Ovary (tissue), 9 donors: ENCODE data around the gene FAS. TPM values are rescaled to one million over a fixed set of nuclear protein-coding genes. Genes with fewer than 3 reads are reported as not detected.

Experiments
- DNase-seq, 5 donors: peaks; one replicate each; pipeline ENCODE4 v3.0.0-alpha.2; 2019 to 2020
- H3K27ac ChIP-seq, 2 donors: fragments of 200-600 bp; one replicate each; pipeline versions ENCODE4 v1.5.1 to v1.8.0; 2019 to 2022
- H3K27me3 ChIP-seq: fragments of 200-600 bp; one replicate; pipeline ENCODE4 v1.8.0; 2022
- H3K36me3 ChIP-seq: fragments of 200-600 bp; sonication (generic); one replicate; pipeline ENCODE4 v1.5.1; 2019
- H3K4me1 ChIP-seq: one replicate; pipeline ENCODE4 v1.8.1; 2013; ENCODE audit warnings: mild to moderate bottlenecking, moderate library complexity; ENCODE audit not compliant: insufficient read depth
- H3K4me3 ChIP-seq: fragments of 200-600 bp; sonication (generic); one replicate; pipeline ENCODE4 v1.5.1; 2017
- H3K9me3 ChIP-seq, 2 donors: fragments of 200-600 bp in 1 of 2; sonication (generic) in 1 of 2; one replicate each; pipeline versions ENCODE4 v1.5.1 to v1.8.1; 2013 to 2019; ENCODE audit warnings: mild to moderate bottlenecking in 1 of 2, moderate library complexity in 1 of 2
- EP300 ChIP-seq: sonication (generic); formaldehyde crosslinking; IDR thresholded peaks from one replicate; pipeline ENCODE4 v1.6.1; 2017; ENCODE audit warnings: antibody characterized with exemption
- POLR2A ChIP-seq: fragments of 450-650 bp; IDR thresholded peaks from one replicate; pipeline ENCODE4 v1.6.1; 2017; ENCODE audit warnings: antibody characterized with exemption, mild to moderate bottlenecking, moderate library complexity
- WGBS, 3 donors: extraction: QIAGEN DNeasy Blood & Tissue Kit in 1 of 3; methylation state at CpG; one replicate each; pipeline versions ENCODE4 v1.1.5 to v1.1.7; 2013 to 2017; 5-methylcytosine and 5-hydroxymethylcytosine counted together
- intact Hi-C, 4 donors: fragments of 100-400 bp; cut with DNase I; formaldehyde crosslinking; loops; one replicate each; pipeline versions ENCODE4 v1.11.0 to v1.15.1; 2022 to 2023
- polyA plus RNA-seq, 2 donors: library from polyadenylated mRNA; stranded (reverse); fragments of 200-250 nt in 1 of 2; fragments of 350-450 nt in 1 of 2; fragmentation: Illumina TruSeq in 1 of 2; extraction: RNeasy Lipid Tissue Mini Kit (QIAGEN cat#74804) in 1 of 2; gene quantifications; one replicate each; pipeline ENCODE4 v1.2.3, GENCODE V29; 2013 to 2014
- total RNA-seq, 7 donors: library from RNA; depleted of rRNA in 2 of 7; stranded (reverse); fragments of >200 nt in 2 of 7; fragmentation: NEBNext Ultra II Directional in 3 of 7; extraction: Animal tissue kit (Norgen Biotek cat#: 25700) in 3 of 7; gene quantifications; one replicate each; pipeline versions ENCODE4 v1.1.0 to v1.2.4, GENCODE V29; 2016 to 2023
- TF ChIP-seq, protein P1 (sequence below), 3 donors: fragments of 450-650 bp in 2 of 3; fragments of 200-600 bp in 1 of 3; IDR thresholded peaks; one replicate each; pipeline versions ENCODE4 v1.5.1 to v1.8.0; 2016 to 2022; ENCODE audit warnings: antibody characterized with exemption in 3 of 3, mild to moderate bottlenecking in 1 of 3
- donor health status: DM: no; HTN: no; CAD: no; lungs with moderate emphysema.
- donor health status: DM: no; HTN: no; CAD: no.
- donor health status: Bipolar disorder and iron deficiency.
- donor health status: DM: yes; HTN: yes; CAD: no.
- donor health status: DM: no; HTN: no; CAD: no.
- donor health status: DM: yes; HTN: yes; CAD: no.

Gene FAS
- total and polyA plus RNA-seq, 9 donors, result 33.1 to 75.9 (median 43.5) TPM

DNA sequence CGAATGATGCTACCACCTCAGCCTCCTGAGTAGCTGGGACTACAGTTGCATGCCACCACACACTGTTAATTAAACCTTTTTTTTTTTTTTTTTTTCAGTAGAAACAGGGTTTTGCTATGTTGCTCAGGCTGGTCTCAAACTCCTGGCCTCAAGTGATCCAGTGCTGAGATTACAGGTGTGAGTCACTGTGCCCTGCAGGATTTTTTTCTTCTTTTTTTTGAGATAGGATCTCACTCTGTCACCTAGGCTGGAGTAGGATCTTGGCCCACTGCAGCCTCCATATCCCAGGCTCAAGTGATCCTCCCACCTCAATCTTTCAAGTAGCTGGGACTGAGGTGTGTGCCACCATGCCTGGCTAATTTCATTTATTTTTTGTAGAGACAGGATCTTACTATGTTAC lies 44.4 kb upstream of the FAS start:
- TF ChIP-seq EP300 (no peak), POLR2A (no peak)
- TF ChIP-seq, protein P1, sequence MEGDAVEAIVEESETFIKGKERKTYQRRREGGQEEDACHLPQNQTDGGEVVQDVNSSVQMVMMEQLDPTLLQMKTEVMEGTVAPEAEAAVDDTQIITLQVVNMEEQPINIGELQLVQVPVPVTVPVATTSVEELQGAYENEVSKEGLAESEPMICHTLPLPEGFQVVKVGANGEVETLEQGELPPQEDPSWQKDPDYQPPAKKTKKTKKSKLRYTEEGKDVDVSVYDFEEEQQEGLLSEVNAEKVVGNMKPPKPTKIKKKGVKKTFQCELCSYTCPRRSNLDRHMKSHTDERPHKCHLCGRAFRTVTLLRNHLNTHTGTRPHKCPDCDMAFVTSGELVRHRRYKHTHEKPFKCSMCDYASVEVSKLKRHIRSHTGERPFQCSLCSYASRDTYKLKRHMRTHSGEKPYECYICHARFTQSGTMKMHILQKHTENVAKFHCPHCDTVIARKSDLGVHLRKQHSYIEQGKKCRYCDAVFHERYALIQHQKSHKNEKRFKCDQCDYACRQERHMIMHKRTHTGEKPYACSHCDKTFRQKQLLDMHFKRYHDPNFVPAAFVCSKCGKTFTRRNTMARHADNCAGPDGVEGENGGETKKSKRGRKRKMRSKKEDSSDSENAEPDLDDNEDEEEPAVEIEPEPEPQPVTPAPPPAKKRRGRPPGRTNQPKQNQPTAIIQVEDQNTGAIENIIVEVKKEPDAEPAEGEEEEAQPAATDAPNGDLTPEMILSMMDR (IDR thresholded peaks at IDR 0.05), result no peak
- intact Hi-C loops, result no loop called here
- H3K4me3 ChIP-seq, result no peak overlapping the region
- no peak for DNase-seq
- H3K36me3 ChIP-seq, result no peaks in the 10 kb centered on the region
- no peak overlapping the region for H3K27ac ChIP-seq
- no peaks in the 10 kb centered on the region for H3K27me3 ChIP-seq
- 29 to 71% (median 56%) methylated on average over 1 of the region's 1 CpG for WGBS, 3 donors
- peaks cover 9% of the 10 kb centered on the region for H3K4me1 ChIP-seq
- no peaks in the 10 kb centered on the region for H3K9me3 ChIP-seq

DNA sequence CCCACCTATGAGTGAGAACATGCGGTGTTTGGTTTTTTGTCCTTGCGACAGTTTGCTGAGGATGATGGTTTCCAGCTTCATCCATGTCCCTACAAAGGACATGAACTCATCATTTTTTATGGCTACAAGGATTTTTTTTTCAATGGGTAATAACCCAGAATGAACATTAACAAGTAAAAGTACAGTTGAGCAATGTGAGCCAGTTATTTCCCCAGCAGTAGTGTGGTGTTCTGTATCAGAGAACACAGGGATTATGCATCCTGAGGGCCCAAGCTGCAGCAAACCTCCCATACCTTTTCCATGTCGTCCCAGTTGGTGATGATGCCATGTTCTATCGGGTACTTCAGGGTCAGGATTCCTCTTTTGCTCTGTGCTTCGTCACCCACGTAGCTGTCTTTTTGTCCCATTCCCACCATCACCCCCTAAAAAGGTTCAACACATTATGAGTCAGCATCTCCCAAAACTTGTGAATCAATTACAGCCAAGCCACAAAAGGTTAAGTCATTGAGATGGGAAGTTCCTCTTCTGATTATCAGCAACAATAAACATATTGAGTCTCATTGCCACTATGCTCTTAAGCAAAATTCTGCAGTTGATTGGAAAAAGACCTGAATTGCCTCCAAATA lies 43.5 kb upstream of the FAS start:
- H3K27ac ChIP-seq, result no peak overlapping the region
- intact Hi-C loops, result no loop called here
- H3K27me3 ChIP-seq, result no peaks in the 10 kb centered on the region
- peaks cover 9% of the 10 kb centered on the region for H3K4me1 ChIP-seq
- 51 to 72% (median 55%) methylated on average over 6 of the region's 6 CpGs for WGBS, 3 donors
- no peak for DNase-seq
- TF ChIP-seq POLR2A (no peak), EP300 (no peak)
- TF ChIP-seq, protein P1 (IDR thresholded peaks at IDR 0.05), result no peak
- no peaks in the 10 kb centered on the region for H3K9me3 ChIP-seq
- H3K36me3 ChIP-seq, result no peaks in the 10 kb centered on the region
- H3K4me3 ChIP-seq, result peak overlapping the region; percentile 50

DNA sequence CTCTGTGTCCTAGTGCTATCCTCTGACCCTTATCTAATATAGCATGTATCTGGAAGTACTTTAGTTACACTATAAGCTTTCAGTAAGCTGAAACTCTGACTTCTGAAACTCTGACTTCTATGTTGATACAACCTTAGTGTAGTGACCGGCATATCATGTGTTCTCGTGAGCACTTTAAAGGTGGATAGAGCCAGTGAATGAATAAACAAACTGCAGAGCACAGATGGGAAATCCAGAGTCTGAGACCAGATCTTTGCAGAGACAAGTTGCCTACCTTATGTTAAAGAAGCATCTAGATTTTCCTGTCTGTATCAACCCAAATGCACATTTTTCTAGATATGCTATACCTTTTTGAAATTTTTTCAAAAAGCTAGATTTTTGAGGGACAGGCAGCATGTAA lies 41.5 kb upstream of the FAS start:
- intact Hi-C loops, result no loop called here
- peak overlapping the region; percentile 50 for H3K4me3 ChIP-seq
- peaks cover 11% of the 10 kb centered on the region for H3K4me1 ChIP-seq
- H3K36me3 ChIP-seq, result no peaks in the 10 kb centered on the region
- DNase-seq, result no peak
- no peak for TF ChIP-seq EP300
- H3K9me3 ChIP-seq, result no peaks in the 10 kb centered on the region
- H3K27me3 ChIP-seq, result no peaks in the 10 kb centered on the region
- H3K27ac ChIP-seq, result peak overlapping the region in 1 of 2 donors; percentile 70
- WGBS, 3 donors, result 14 to 26% (median 18%) methylated on average over 2 of the region's 2 CpGs

GRCh38 chr10:88949912-88950837 lies 40.4 kb upstream of the FAS start:
- TF ChIP-seq POLR2A (no peak), EP300 (no peak)
- TF ChIP-seq, protein P1 (IDR thresholded peaks at IDR 0.05), result no peak
- no peaks in the 10 kb centered on the region for H3K27me3 ChIP-seq
- peaks cover 12% of the 10 kb centered on the region for H3K4me1 ChIP-seq
- intact Hi-C loops, result no loop called here
- H3K36me3 ChIP-seq, result no peaks in the 10 kb centered on the region
- H3K27ac ChIP-seq, result peak overlapping the region; percentile 1 to 70
- no peak for DNase-seq
- H3K9me3 ChIP-seq, result no peaks in the 10 kb centered on the region
- 8 to 19% (median 8%) methylated on average over 3 of the region's 3 CpGs for WGBS, 3 donors
- peak overlapping the region; percentile 50 for H3K4me3 ChIP-seq
